Measurements from ENCODE around the gene ELOB. TPM values are rescaled to one million over a fixed set of nuclear protein-coding genes. Genes with fewer than 3 reads are reported as not detected.

The ELOB gene
- total RNA-seq, 1 donor from 2014 or later, result 128 TPM

- DNase-seq (ENCODE audit: low spot score in 2 of 2) (no peak), FAIRE-seq (no peak)
Measured at GRCh38 chr16:2811703-2812471, 34.8 kb upstream of the ELOB start.

- FAIRE-seq (no peak), DNase-seq (ENCODE audit: low spot score in 2 of 2) (no peak)
Measured at GRCh38 chr16:2810651-2811050, 33.6 kb upstream of the ELOB start.

GRCh38 chr16:2809149-2809760 is 32.2 kb upstream of the ELOB start:
- FAIRE-seq (no peak), DNase-seq (ENCODE audit: low spot score in 2 of 2) (no peak)

DNA sequence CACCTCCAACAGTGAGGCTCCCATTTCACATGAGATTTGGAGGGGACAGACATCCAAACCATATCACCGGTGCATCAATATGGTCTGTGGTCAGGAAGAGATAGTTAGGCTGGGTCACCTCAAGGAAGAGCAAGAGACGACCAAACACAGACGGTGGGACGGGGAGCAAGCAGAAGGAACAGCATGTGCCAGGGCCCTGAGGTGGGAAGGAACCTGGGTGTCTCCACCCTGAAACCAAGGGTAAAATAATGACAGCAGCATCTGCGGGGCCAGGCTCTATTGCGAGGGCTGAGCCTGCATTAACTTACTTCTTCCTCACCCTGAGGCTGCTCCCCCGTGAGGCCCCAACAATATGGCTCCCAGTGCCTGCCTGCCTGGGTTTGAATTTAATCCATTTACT is 31.1 kb upstream of the ELOB start:
- DNase-seq (ENCODE audit: low spot score in 2 of 2) (no peak), FAIRE-seq (no peak)

- FAIRE-seq (no peak), DNase-seq (ENCODE audit: low spot score in 2 of 2) (no peak)
Measured at GRCh38 chr16:2806286-2806685, 29.2 kb upstream of the ELOB start.

DNA sequence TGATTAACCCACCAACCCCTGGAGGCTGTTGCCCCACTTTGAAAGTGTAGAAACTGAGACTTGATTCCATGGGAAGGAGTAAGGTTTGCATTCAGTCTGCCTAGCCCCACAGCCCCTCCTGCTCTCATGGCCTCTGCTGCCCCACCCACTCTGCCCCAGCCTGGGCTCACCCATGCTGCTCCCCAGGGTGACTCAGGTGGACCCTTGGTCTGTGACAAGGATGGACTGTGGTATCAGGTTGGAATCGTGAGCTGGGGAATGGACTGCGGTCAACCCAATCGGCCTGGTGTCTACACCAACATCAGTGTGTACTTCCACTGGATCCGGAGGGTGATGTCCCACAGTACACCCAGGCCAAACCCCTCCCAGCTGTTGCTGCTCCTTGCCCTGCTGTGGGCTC is 27.6 kb upstream of the ELOB start:
- DNase-seq (ENCODE audit: low spot score in 2 of 2) (no peak), FAIRE-seq (no peak)

- no peak for FAIRE-seq
- no peak for DNase-seq (ENCODE audit: low spot score in 2 of 2)
Measured at GRCh38 chr16:2803545-2804195, 26.6 kb upstream of the ELOB start.

- FAIRE-seq, result no peak
- DNase-seq (ENCODE audit: low spot score in 2 of 2), result no peak
Measured at GRCh38 chr16:2799859-2800226, 22.8 kb upstream of the ELOB start.

- DNase-seq (ENCODE audit: low spot score in 2 of 2) (no peak), FAIRE-seq (no peak)
Measured at GRCh38 chr16:2799205-2799858, 22.3 kb upstream of the ELOB start.

- no peak for DNase-seq (ENCODE audit: low spot score in 2 of 2)
Measured at GRCh38 chr16:2798723-2799204, 21.7 kb upstream of the ELOB start.

GRCh38 chr16:2795395-2796143 is 18.5 kb upstream of the ELOB start:
- FAIRE-seq, result no peak

More at GRCh38 chr16:2798723-2799204, 21.7 kb upstream of the ELOB start:
- no peak for FAIRE-seq

GRCh38 chr16:2792940-2793339 is 15.9 kb upstream of the ELOB start:
- DNase-seq (ENCODE audit: low spot score in 2 of 2) (no peak), FAIRE-seq (no peak)

More at GRCh38 chr16:2795395-2796143, 18.5 kb upstream of the ELOB start:
- no peak for DNase-seq (ENCODE audit: low spot score in 2 of 2)

- no peak for DNase-seq (ENCODE audit: low spot score in 2 of 2)
- no peak for FAIRE-seq
Measured at GRCh38 chr16:2791174-2791573, 14.1 kb upstream of the ELOB start.

- FAIRE-seq, result no peak
- DNase-seq (ENCODE audit: low spot score in 2 of 2), result no peak
Measured at GRCh38 chr16:2790631-2791030, 13.6 kb upstream of the ELOB start.

- DNase-seq (ENCODE audit: low spot score in 2 of 2) (no peak), FAIRE-seq (no peak)
Measured at GRCh38 chr16:2787961-2788360, 10.9 kb upstream of the ELOB start.

DNA sequence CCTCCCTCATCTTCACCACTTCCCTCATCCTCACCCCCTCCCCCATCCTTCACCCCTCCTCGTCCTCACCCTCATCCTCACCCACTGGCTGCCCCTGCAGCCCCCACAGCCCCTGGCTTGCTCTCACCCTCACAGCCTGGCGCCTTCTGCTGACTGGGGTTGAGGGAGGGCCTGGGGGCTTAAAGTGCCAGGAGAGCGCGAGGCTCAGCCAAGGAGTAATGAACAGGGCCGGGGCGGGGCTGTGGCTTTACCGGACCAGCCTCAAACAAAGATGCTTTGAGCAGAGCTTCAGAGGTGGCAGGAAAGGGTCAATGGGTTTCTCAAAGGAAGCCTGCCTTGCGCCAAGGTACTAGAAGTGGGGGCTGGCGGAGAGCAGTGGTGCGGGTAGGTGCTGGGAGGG is 10.3 kb upstream of the ELOB start, which contains the start of gene PRSS33:
Gene PRSS33 (minus strand): TSS at position 155 of the 400 bp plus-strand sequence. CDS start 1,013 bp downstream, outside the sequence.
- FAIRE-seq, result no peak
- DNase-seq (ENCODE audit: low spot score in 2 of 2), result no peak

- no peak for FAIRE-seq
- DNase-seq (ENCODE audit: low spot score in 2 of 2), result no peak
Measured at GRCh38 chr16:2786826-2787151, 9.7 kb upstream of the ELOB start.

GRCh38 chr16:2786061-2786825 is 9.2 kb upstream of the ELOB start:
- DNase-seq (ENCODE audit: low spot score in 2 of 2), result no peak
- FAIRE-seq, result no peak

Measured in frontal cortex (tissue), 4 donors.